Measurements from ENCODE around the gene NPM3. TPM values are rescaled to one million over a fixed set of nuclear protein-coding genes. Genes with fewer than 3 reads are reported as not detected.

The NPM3 gene
- total and polyA plus RNA-seq, 2 of the 13 experiments (the other 11 are each of a cell fraction or from before 2014, with no cell fraction given): 47.6 to 129 TPM

GRCh38 chr10:101818119-101818871 lies 35.0 kb upstream of the NPM3 start, which contains the start of gene OGA (continued):
- no peak for TF ChIP-seq ZNF280B (CRISPR knock-in tag; IDR thresholded peaks at IDR 0.05; ENCODE audit: borderline replicate concordance)
- TF ChIP-seq YEATS2 (CRISPR knock-in tag; IDR thresholded peaks at IDR 0.05; ENCODE audit: borderline replicate concordance): peak; percentile 34; the same call in 1 of the 2 replicates
- no peak for TF ChIP-seq ZBTB49 (CRISPR knock-in tag; IDR thresholded peaks at IDR 0.05; ENCODE audit: borderline replicate concordance)
- TF ChIP-seq SOX13 (IDR thresholded peaks at IDR 0.05): no peak; the same call in 1 of the 2 replicates
- 0 out of 4 replicates have a peak, but pooled peaks of 1 of the 2 experiments have one; percentile 3 for TF ChIP-seq SOX13 (CRISPR knock-in tag; conservative IDR thresholded peaks at IDR 0.05 in 1 of 2, IDR thresholded peaks at IDR 0.05 in 1 of 2)
- peak; percentile 67; the same call in 1 of the 2 replicates for TF ChIP-seq ZNF788 (CRISPR knock-in tag; IDR thresholded peaks at IDR 0.05; ENCODE audit: borderline replicate concordance)
- TF ChIP-seq ZNF883 (CRISPR knock-in tag; IDR thresholded peaks at IDR 0.05; ENCODE audit: not compliant biosample characterization): no peak
- TF ChIP-seq FLYWCH1 (CRISPR knock-in tag; IDR thresholded peaks at IDR 0.05): no peak
- TF ChIP-seq CEBPG (CRISPR knock-in tag; IDR thresholded peaks at IDR 0.05): peak; percentile 67
- TF ChIP-seq POGZ (CRISPR knock-in tag; IDR thresholded peaks at IDR 0.05): peak; percentile 57
- peak; percentile 42; the same call in 1 of the 2 replicates for TF ChIP-seq TOPORS (CRISPR knock-in tag; IDR thresholded peaks at IDR 0.05)
- no peak for TF ChIP-seq NBN (conservative IDR thresholded peaks at IDR 0.05)
- TF ChIP-seq ZNF251 (CRISPR knock-in tag; IDR thresholded peaks at IDR 0.05): no peak
- TF ChIP-seq RCOR2 (CRISPR knock-in tag; IDR thresholded peaks at IDR 0.05): no peak
- TF ChIP-seq HINFP (CRISPR knock-in tag; IDR thresholded peaks at IDR 0.05; ENCODE audit: low read depth): no peak
- TF ChIP-seq NR0B2 (CRISPR knock-in tag; IDR thresholded peaks at IDR 0.05): 0 out of 2 replicates have a peak, but pooled peaks have one; percentile 18
- TF ChIP-seq SOX6 (IDR thresholded peaks at IDR 0.05): no peak
- peak; percentile 44 for TF ChIP-seq SOX6 (CRISPR knock-in tag; IDR thresholded peaks at IDR 0.05)
- no peak for TF ChIP-seq RFX5 (IDR thresholded peaks at IDR 0.05; ENCODE audit: low read depth, low read length)
- no peak; the same call in 1 of the 2 replicates for TF ChIP-seq MYC (CRISPR knock-in tag; IDR thresholded peaks at IDR 0.05; ENCODE audit: borderline replicate concordance)
- no peak for TF ChIP-seq GPN1 (CRISPR knock-in tag; IDR thresholded peaks at IDR 0.05; ENCODE audit: borderline replicate concordance)
- TF ChIP-seq RFX3 (CRISPR knock-in tag; IDR thresholded peaks at IDR 0.05): no peak
- no peak for TF ChIP-seq ZNF790 (CRISPR knock-in tag; IDR thresholded peaks at IDR 0.05; ENCODE audit: borderline replicate concordance)

Measured in HepG2 (cell line).